Globus pallidus (tissue), 1 donor: ENCODE data around the gene AARS2.
"Not testable (repeated sequence)": the region's sequence is repeated elsewhere in the genome, so short reads cannot be mapped to it uniquely, and the experiment has no call there.

Experiments used
- DNase-seq: peaks from one replicate; pipeline ENCODE4 v3.0.0-alpha.2; 2015; ENCODE audit warnings: low spot score

Gene AARS2

DNA sequence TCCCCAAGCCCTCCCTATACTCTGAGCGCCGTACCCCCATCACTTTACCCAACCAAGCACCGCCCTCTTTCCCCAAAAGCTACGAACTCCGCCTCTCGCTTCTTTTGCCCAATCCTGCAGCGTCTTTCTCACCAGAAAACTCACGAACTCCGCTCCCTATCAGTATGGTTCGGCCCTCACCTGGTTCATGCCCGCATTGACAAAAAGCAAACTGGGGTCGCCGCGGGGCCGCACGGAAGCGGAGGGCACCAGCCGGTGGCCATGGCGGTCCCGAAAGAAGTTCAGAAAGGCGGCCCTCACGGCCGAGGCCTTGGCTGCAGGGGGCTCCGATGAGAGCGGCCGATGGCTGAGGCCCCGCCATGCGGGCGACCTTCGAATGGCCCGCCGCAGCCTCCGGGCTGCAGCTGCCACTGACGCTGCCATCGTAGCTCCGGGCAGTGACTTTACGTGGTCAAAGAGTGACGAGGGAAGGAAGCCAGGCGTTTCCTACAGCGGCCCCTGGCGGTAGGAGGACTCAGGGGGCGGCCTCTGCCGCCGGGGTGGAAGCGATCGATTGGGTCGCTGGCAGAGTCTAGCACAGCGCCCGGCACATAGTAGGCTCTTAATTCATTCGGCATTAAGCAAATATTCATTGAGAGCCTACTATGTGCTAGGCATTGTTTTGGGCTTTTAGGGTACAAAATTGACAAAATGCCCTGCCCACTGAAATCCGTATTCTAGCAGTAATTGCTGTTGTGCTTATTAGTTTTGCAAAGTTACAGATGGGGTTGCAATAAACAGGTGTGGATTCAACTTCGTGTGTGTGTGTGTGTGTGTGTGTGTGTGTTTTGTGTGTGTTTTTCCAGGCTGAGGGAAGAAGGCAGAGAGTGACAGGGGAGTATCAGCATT lies at the start of gene AARS2:
Gene AARS2, minus strand, starts transcription at position 447 of the 888 bp plus-strand sequence. Its CDS starts 24 bp downstream, at position 423.
- peak; percentile 76 for DNase-seq

DNA sequence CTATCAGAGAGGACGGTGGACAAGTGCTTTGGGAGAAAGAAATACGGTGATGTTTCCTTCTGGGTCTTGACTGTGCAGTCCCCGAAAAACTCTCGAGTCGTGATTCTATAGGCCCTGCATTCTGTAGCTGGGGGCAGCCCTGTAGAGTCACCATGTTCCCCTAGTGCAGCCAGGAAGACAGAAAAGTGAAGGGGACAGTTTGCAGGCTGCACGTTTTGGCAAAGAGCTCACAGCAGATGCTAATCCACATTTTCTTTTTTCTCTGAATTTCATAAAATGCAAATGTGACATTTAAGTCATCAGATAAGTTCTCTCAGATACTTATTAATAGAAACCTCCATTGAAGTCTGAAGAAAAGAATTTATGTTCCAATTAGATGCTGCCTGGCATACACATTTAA lies 48.8 kb upstream of the AARS2 start:
- DNase-seq: no peak

DNA sequence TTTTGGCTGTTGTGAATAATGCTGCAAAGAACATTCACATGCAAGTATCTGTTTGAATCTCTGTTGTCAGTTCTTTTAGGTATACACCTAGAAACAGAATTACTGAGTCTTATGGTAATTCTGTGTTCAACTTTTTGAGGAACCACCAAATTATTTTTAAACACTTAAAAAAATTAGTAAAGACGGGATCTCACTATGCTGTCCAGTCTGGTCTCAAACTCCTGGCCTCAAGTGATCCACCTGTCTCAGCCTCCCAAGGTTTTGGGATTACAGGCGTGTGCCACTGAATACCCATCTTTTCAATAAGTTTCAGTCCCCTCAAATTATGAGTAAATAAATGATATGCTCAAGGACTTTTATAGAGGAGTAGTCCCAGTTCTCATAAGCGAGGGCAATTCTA lies 46.8 kb upstream of the AARS2 start:
- no peak for DNase-seq

DNA sequence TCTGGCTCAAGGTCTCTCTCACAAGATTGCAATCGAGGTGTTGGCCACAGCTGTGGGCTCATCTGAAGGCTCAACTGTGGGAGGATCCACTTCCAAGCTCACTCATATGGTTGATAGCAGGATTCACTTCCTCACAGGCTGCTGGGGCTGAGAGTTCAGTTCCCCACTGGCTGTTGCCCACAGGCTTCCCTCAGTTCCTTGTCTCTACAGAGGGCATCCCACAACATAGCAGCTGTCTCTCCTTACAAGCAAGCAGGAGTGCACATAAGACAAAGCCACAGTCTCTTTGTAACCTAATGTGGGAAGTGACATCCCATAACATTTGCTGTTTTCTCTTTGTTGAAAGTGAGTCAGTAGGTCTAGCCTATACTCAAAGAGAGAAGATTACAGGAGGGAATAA lies 43.3 kb upstream of the AARS2 start:
- DNase-seq: no peak

DNA sequence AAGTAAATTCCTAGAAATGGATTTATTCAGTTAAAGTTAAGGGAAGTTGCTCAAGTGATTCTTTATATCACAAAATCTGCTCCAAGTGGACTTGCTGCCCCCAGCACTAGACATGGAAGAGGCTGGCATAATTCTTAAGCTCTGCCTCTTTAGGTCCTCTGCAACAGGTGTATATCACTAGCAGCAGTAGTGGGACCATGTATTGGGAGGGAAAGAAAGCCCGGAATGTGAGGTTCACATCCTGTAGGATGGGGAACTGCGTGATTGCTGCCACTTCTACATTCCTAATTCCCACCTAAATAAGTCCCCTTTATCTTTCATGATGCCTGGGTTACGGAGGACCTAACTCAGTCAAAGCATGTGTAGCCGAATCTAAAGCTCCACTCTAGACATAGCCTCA lies 42.5 kb upstream of the AARS2 start:
- no peak for DNase-seq

DNA sequence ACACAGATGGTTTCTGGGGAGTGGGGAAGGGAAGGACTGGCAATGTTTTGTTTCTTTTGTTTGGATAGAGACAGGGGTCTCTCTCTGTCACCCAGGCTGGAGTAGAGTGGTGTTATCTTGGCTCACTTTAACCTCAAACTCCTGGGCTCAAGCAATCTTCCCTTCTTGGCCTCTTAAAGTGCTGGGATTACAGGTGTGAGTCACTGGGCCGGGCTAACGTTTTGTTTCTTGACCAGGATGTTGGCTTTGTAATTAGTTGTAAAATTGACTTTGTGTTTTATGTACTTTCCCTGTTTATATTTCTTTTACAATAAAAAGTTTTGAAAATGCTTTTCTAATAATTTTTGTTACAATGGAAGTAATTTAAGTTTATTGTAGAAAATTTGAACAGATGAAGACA lies 40.2 kb upstream of the AARS2 start:
- DNase-seq: no peak

DNA sequence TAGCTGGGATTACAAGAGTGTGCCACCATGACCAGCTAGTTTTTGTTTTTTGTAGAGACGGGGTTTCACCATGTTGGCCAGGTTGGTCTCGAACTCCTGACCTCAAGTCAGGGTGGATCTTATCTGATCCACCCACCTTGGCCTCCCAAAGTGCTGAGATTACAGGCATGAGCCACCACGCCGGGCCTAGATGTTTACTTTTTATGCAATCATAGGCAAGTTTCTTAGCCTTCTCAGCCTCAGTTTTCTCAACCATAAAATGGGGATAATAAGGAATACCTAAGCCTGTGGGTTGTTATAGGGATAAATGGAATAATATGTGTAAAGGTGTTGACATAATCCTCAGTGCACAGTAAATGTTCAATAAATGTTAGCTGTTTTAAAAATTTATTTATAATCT lies 39.1 kb upstream of the AARS2 start:
- DNase-seq: no peak

DNA sequence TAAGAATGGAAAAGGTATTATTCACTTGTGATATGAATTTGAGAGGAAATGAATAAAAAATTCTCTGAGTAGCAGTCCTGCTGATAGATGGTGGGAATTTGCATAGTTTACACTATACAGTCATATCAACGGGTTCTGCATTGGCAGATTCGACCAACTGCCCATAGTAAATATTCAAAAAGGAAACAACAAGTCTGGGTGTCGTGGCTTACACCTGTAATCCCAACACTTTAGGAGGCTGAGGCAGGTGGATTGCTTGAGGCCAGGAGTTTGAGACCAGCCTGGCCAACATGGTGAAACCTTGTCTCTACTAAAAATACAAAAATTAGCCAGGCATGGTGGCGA lies 37.5 kb upstream of the AARS2 start:
- not testable (repeated sequence) for DNase-seq

DNA sequence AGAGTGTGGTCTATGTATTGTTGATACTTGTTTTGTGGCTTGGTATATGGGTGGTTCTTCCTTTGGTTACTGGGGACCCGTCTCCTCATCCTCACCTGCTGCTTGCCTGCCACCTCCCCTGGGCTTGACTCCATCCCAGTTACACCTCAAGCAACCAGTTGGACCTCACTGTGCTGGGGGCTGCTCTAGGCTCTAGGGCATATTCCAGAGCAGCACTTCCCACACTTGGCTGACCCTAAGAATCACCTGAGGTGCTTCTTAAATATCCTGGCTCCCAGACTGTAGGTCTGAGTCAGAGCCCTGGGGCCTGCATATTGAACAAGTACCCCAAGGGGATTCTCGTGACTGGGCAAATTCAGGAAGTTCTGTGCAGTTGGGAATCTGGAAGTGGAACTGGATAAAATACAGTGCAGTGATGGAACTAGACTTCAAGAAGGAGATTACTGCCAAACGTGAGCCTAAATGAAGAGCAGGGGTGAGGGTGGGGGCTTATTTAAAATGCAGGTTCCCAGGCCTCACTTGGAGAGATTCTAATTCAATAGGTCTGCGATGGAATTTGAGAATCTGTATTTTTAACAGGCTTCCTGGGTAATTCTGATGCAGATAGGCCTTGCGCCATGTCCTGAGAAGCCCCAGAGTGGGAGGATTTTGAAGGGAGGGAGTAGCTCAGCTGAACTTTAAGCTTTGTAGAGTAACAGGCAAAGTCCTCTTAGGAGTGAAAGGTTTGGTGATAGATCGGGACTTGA lies 36.9 kb upstream of the AARS2 start:
- DNase-seq: no peak

DNA sequence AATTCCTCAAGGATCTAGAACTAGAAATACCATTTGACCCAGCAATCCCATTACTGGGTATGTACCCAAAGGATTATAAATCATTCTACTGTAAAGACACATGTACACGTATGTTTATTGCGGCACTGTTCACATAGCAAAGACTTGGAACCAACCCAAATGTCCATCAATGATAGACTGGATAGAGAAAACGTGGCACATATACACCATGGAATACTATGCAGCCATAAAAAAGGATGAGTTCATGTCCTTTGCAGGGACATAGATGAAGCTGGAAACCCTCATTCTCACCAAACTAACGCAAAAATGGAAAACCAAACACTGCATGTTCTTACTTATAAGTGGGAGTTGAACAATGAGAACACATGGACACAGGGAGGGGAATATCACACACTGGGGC lies 33.7 kb upstream of the AARS2 start:
- not testable (repeated sequence) for DNase-seq

DNA sequence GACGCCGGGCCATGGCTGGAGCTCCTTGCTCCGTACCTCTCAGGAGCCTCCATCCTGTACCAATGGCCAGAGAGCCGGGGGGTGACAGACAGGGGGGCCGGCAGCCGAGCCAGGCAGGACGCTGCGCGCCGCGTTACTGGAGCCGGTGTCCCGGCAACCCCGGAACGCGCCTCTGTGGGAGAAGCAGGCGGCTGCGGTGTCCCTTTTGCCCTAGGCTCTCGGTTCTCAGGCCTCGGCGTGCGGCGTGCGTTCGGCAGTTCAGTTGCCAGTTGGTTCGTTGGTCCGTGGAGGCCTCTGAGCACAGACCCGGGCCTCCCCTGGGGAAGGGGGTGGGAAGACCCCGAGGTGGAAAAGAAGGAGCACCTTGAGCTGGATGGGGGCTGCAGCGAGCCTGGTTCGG lies 29.3 kb upstream of the AARS2 start, which contains the start of gene SPATS1:
Gene SPATS1, plus strand, starts transcription at position 162 of the 400 bp plus-strand sequence. CDS start 446 bp downstream, outside the sequence.
- DNase-seq: no peak

DNA sequence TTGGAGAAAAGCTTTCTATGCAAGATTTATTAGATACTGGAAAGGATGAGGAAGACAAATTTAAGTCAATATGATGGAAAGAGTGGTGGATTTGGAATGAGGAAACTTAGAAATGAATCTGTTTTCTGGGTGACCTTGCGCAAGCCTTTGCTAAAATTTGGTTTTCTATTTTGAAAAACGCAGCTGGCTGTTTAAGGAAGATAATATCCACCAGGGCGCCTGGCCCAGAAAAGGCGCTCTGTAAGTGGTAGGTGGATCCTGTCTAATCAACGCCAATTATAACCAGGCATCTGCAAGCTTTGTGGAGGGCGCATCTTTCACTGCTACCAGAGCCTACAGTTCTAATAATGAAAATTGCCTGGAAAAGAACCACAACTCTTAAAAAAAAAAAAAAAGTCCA lies 28.9 kb upstream of the AARS2 start:
- no peak for DNase-seq

DNA sequence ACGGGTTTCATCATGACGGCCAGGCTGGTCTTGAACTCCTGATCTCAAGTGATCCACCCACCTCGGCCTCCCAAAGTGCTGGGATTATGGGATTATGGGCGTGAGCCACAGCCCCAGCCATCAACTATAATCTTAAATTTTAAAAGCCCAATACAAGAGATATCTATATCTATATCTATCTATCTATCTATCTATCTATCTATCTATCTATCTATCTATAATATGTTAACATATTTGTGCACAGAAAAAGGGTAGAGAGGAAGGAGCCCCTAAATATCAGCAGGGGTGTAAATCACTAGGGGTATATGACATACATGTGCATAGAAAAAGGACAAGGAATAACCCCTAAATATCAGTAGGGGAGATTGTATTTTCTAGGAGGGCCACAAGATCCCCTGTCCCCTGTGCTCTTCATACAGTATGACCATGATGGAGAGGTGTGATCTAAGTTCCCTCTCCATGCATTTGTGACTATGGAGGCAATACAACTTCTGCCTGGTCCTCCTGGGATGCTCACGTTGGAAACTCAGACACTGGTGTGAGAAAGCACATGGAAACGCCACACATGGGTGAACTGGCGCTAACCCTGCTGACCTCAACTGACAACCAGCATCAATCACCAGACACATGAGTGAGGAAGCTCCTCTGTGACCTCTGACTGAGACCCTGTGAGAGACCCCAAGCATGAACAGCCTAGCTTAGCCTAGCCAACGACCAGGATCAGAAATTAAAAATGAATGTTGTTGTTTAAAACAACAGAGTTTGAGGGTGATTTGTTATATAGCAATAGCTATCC lies 28.1 kb upstream of the AARS2 start:
- DNase-seq: no peak

DNA sequence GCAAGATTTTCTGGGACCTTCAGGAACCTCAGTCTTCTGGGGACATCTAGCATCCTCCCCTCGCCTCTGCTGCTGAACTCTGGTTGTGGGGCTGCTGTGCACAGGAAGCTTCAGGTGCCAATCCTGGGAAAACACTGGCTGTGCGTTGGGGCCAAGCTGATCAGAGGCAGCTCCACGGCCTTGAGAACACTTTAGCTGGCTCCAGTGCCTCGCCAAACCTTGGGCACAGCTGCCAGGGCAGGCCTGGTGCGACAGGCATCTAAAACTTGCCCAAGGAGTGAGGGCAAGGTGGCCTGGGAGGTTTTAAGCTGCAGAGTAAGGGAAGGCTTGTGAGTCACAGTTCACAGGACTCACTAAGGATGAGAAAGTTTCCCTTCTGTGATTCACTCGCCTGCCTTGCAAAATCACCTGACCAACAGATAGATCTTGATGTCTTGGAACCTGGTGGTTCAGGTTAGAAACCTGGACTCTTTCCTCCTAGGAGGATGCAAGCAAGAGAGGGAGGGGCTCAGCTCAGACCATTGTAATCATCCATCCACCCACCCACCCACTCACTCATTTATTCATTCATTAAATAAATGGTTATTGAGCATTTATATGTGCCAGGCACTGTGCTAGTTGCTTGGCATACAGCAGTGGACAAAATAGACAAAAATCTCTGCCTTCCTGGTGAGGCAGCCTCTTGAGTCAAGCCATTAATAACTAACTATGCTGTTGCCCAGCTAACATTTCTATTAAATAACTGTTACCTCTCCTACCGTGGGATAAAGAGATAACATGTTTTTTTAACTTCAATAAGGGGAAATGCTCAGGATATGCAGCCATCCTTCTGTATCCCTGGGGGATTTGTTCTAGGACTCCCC lies 26.8 kb upstream of the AARS2 start:
- no peak for DNase-seq

DNA sequence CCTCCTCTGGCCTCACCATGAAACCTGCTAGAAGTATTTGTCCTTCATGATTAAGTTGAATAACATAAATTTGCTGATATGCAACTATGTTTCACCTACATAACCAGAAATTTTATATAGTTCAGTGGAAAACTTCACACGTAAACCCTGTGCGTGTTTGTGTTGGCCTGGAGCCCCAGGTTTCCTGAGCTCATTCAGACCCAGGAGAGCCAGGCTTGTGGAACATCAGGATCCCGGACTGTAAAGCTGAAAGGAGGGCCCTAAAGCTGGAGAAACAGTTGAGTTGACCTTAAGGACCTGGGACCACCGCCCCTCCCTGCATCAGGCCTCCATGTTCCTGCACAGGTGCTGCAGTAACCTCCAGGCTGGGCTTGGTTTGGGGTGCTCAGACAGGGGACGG lies 26.2 kb upstream of the AARS2 start:
- no peak for DNase-seq

DNA sequence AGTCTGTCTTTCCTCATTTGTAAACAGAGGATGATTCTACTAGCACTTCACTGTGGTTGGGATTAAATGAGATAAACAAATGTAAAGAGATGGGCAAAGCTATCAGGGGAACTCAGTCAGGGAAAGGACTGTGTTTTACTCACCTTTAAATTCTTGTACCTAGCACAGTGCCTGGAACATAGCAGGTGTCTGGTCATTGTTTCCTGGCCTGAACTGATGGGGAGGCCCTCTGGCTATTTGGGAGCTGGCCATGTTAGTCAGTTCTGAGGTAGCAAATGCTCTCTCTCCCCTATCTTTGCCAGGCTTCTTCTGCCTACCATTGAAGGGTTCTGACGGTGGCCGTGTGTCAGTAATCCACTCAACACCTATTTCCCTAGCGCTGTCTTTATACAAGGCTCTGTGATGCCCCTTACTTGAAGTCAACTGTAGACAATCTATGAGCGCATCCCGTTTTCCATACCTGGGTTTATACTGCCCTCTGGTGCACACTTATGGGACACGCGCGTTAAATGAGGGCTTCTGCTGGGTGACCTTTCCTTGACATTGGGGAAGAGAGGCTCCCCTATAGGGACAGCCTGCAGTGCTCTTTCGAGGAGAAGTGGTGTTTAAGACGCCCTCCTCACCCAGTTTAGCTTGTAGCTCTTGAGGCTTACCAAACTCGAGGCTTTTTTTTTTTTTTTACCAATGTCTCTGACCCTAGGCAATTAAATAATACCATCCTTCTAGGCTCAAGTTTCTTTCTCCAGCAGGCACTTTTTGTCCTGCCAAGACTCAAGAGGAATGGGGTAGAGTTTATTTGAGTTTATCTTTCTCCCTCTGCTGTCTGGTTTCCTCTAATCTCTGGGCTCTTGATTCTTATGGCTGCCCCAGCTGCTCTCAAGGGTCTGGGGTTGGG lies 25.3 kb upstream of the AARS2 start:
- peak; percentile 61 for DNase-seq

DNA sequence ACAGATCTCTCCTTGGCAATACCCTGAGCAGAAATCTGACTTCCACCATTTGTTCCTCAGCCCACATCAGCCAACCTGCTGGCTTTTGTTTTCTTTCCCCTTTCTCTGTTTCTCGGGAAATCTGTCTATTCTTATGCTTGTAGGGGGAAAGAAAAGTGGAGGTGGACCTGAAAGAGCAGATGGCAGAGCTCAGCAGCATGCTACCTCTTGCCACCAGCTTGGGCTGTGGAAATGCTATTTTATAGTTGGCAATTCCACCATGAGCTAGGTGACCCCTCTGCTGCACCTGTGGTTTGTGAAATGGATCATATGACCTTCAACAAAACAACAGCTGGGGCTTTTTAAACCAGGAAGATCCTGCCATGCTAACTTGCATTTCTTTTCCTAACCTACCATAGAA lies 22.5 kb upstream of the AARS2 start:
- no peak for DNase-seq

DNA sequence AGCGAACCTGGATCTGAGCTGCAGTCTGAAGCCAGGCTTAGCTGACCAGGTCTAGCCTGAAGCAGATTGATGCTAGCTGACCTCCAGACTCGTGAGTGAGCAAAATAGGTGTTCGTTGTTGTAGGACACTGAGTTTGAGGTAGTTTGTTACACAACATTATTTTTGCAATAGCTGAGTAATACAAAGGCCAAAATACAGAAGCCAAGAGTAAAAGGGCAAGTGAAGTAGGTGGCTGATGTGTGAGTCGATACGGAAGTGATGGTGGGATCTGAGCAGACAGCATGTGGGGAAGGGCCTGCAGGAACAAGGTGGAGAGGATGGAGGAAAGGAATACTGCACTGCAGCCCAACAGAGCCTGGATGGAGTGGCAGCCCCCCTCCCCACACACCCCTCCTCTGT lies 20.8 kb upstream of the AARS2 start:
- DNase-seq: no peak

DNA sequence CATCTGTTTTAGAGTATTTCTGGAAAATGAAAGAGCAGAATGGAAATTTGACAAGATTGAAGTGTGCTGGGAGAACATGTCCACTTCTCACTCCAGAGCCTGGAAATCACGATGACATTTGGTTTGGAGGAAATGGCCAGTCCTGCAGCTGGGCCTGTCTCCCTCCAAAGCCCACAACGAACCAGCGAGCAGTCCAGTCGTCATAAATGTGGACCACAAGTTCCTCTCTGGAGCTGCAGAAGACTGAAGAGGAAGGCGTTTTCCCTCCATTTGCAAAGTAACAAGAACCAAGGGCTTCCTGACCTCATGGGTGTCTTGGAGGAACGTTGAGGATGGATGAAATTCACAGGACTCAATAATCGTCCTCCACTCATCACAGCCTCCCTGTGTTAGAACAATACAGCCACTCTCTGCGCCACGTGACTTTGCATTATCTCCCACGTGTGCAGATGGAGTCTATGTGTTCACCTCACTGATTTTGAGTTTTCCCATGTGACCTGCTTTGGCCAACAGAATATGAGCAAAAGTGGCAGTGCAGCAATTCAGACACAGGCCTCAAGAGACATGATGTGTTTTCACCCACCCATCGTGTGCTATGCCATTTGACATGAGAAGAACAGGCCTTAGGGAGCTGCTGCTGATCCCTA lies 20.2 kb upstream of the AARS2 start:
- DNase-seq: no peak

DNA sequence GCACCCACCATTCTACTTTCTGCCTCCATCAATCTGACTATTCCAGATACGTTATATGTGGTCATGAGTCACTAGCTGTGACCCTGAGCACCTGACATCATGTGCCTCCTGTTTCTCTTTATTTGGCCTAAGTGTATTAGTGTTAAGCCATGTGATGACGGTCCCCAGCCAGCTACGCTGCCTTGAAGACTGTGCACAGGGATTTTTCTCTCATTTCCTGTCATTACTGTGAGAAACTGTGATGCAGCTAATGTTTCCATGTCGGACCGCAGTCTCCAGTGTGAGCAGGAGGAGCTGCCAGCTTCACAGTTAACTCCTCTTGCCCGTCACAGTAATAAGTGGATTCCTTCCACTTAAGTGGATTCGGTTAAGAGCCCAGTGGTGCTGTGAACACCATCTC lies 19.4 kb upstream of the AARS2 start:
- no peak for DNase-seq
